H9 (cell line): ENCODE data around the gene FAM149A. TPM values are rescaled to one million over a fixed set of nuclear protein-coding genes. Genes with fewer than 3 reads are reported as not detected.

Experiments used
- DNase-seq: peaks from one replicate; pipeline ENCODE4 v3.0.0-alpha.2; 2017
- H2AFZ ChIP-seq: one replicate; pipeline ENCODE4 v1.6.1; 2013; ENCODE audit warnings: mild to moderate bottlenecking, low read length, control low read depth, moderate library complexity
- H2AK5ac ChIP-seq: 2 replicates; pipeline ENCODE4 v1.6.1; 2013; ENCODE audit warnings: low read length, control low read depth, mixed read lengths; ENCODE audit not compliant: insufficient read length
- H2BK120ac ChIP-seq: one replicate; pipeline ENCODE4 v1.6.1; 2013; ENCODE audit warnings: low read depth, mild to moderate bottlenecking, low read length, control low read depth, inconsistent platforms; ENCODE audit not compliant: poor library complexity, severe bottlenecking
- H2BK12ac ChIP-seq: 2 replicates; pipeline ENCODE4 v1.6.1; 2013; ENCODE audit warnings: low read length, control low read depth, mixed read lengths, low read depth; ENCODE audit not compliant: insufficient read length
- H2BK15ac ChIP-seq: 2 replicates; pipeline ENCODE4 v1.6.1; 2013; ENCODE audit warnings: low read depth, low read length, control low read depth
- H2BK20ac ChIP-seq: one replicate; pipeline ENCODE4 v1.6.1; 2013; ENCODE audit warnings: low read depth, mild to moderate bottlenecking, low read length, control low read depth, inconsistent platforms; ENCODE audit not compliant: poor library complexity, severe bottlenecking
- H2BK5ac ChIP-seq: 2 replicates; pipeline ENCODE4 v1.6.1; 2013; ENCODE audit warnings: low read length, control low read depth, mixed read lengths; ENCODE audit not compliant: insufficient read length
- H3K14ac ChIP-seq: 2 replicates; pipeline ENCODE4 v1.6.1; 2013; ENCODE audit warnings: low read length, control low read depth; ENCODE audit not compliant: insufficient read depth
- H3K18ac ChIP-seq: 2 replicates; pipeline ENCODE4 v1.6.1; 2013; ENCODE audit warnings: low read depth, mild to moderate bottlenecking, mixed read lengths, low read length, control low read depth; ENCODE audit not compliant: insufficient read length
- H3K23ac ChIP-seq: 2 replicates; pipeline ENCODE4 v1.6.1; 2013; ENCODE audit warnings: low read length, control low read depth, mixed read lengths, low read depth; ENCODE audit not compliant: insufficient read length
- H3K23me2 ChIP-seq: 2 replicates; pipeline ENCODE4 v1.6.1; 2013; ENCODE audit warnings: low read depth, mild to moderate bottlenecking, mixed read lengths, low read length, control low read depth; ENCODE audit not compliant: insufficient read length, poor library complexity, severe bottlenecking
- H3K27ac ChIP-seq: 2 replicates; pipeline ENCODE4 v1.5.1; 2013; ENCODE audit warnings: low read length, control low read depth, mixed read lengths, low read depth; ENCODE audit not compliant: insufficient read length
- H3K27me3 ChIP-seq: 2 replicates; pipeline ENCODE4 v1.6.1; 2013; ENCODE audit warnings: low read length, control low read depth, inconsistent platforms; ENCODE audit not compliant: insufficient read depth
- H3K4ac ChIP-seq: 2 replicates; pipeline ENCODE4 v1.6.1; 2013; ENCODE audit warnings: low read depth, mild to moderate bottlenecking, control low read depth, inconsistent platforms, low read length, moderate library complexity
- H3K4me1 ChIP-seq: 2 replicates; pipeline ENCODE4 v1.6.1; 2013; ENCODE audit warnings: low read length, control low read depth, inconsistent platforms; ENCODE audit not compliant: insufficient read depth
- H3K4me2 ChIP-seq: 2 replicates; pipeline ENCODE4 v1.6.1; 2013; ENCODE audit warnings: low read length, control low read depth, mixed read lengths; ENCODE audit not compliant: insufficient read length, insufficient read depth
- H3K56ac ChIP-seq: 2 replicates; pipeline ENCODE4 v1.6.1; 2013; ENCODE audit warnings: low read depth, mild to moderate bottlenecking, mixed read lengths, low read length, control low read depth; ENCODE audit not compliant: insufficient read length
- H3K79me1 ChIP-seq: 2 replicates; pipeline ENCODE4 v1.6.1; 2013; ENCODE audit warnings: low read depth, mild to moderate bottlenecking, moderate library complexity, low read length, control low read depth, inconsistent platforms; ENCODE audit not compliant: insufficient read depth, poor library complexity, severe bottlenecking
- H3K79me2 ChIP-seq: 2 replicates; pipeline ENCODE4 v1.6.1; 2013; ENCODE audit warnings: low read length, control low read depth, inconsistent platforms; ENCODE audit not compliant: insufficient read depth
- H3K9ac ChIP-seq: 2 replicates; pipeline ENCODE4 v1.6.1; 2013; ENCODE audit warnings: low read length, control low read depth, mixed read lengths; ENCODE audit not compliant: insufficient read length; ENCODE audit errors: extremely low read depth
- H3K9me3 ChIP-seq: one replicate; pipeline ENCODE4 v1.6.1; 2013; ENCODE audit warnings: low read depth, low read length, inconsistent platforms; ENCODE audit not compliant: control insufficient read depth
- H3T11ph ChIP-seq: one replicate; pipeline ENCODE4 v1.6.1; 2013; ENCODE audit warnings: mild to moderate bottlenecking, low read length, control low read depth, inconsistent platforms
- H4K20me1 ChIP-seq: one replicate; pipeline ENCODE4 v1.6.1; 2013; ENCODE audit not compliant: control insufficient read depth, insufficient read length, insufficient read depth
- H4K5ac ChIP-seq: 2 replicates; pipeline ENCODE4 v1.6.1; 2013; ENCODE audit warnings: low read depth, mild to moderate bottlenecking, mixed read lengths, low read length, control low read depth; ENCODE audit not compliant: insufficient read length
- H4K8ac ChIP-seq: replicated peaks from 2 replicates; pipeline ENCODE4 v1.6.1; 2013; ENCODE audit warnings: low read length, control low read depth, mixed read lengths, low read depth; ENCODE audit not compliant: insufficient read length
- H4K91ac ChIP-seq: 2 replicates; pipeline ENCODE4 v1.6.1; 2013; ENCODE audit warnings: low read depth, mild to moderate bottlenecking, moderate library complexity, mixed read lengths, low read length, control low read depth; ENCODE audit not compliant: insufficient read length
- H3K27ac Mint-ChIP-seq, 3 experiments: 2 replicates in 2 of 3; 3 replicates in 1 of 3; pipeline ENCODE4 v1.8.0; 2020 to 2021; ENCODE audit warnings: mixed read lengths in 3 of 3, mild to moderate bottlenecking in 1 of 3, moderate library complexity in 1 of 3
- H3K27me3 Mint-ChIP-seq: 2 replicates; pipeline ENCODE4 v1.8.0; 2021; ENCODE audit warnings: low read depth, mild to moderate bottlenecking, moderate library complexity, mixed read lengths
- H3K36me3 Mint-ChIP-seq, 3 experiments: 2 replicates in 2 of 3; 3 replicates in 1 of 3; pipeline ENCODE4 v1.8.0; 2020 to 2021; ENCODE audit warnings: low read depth in 3 of 3, mixed read lengths in 3 of 3; ENCODE audit not compliant: insufficient read depth in 1 of 3
- H3K4me1 Mint-ChIP-seq, 2 experiments: 2 replicates each; pipeline ENCODE4 v1.8.0; 2020; ENCODE audit warnings: mixed read lengths in 2 of 2
- H3K4me3 Mint-ChIP-seq, 2 experiments: 2 replicates in 1 of 2; 3 replicates in 1 of 2; pipeline ENCODE4 v1.8.0; 2020 to 2021; ENCODE audit warnings: mild to moderate bottlenecking in 2 of 2, mixed read lengths in 2 of 2, moderate library complexity in 1 of 2
- H3K9me3 Mint-ChIP-seq, 2 experiments: 2 replicates in 1 of 2; 3 replicates in 1 of 2; pipeline ENCODE4 v1.8.0; 2020; ENCODE audit warnings: mild to moderate bottlenecking in 2 of 2, mixed read lengths in 2 of 2, moderate library complexity in 1 of 2
- WGBS: extraction: QIAGEN DNeasy Blood & Tissue Kit; methylation state at CpG from one replicate; pipeline ENCODE4 v1.1.7; 2013; ENCODE audit warnings: missing lambda C conversion rate, low lambda C conversion rate, mixed read lengths; ENCODE audit not compliant: insufficient read length; ENCODE audit errors: extremely low coverage; 5-methylcytosine and 5-hydroxymethylcytosine counted together
- total RNA-seq: library from RNA; stranded (reverse); gene quantifications from 2 replicates; pipeline ENCODE4 v1.2.1, GENCODE V29; 2021
- TF ChIP-seq, protein P1 (sequence below): fragments of 200-600 bp; sonication (generic); conservative IDR thresholded peaks from 3 replicates; pipeline ENCODE4 v1.8.0; 2021; ENCODE audit warnings: antibody characterized with exemption, mild to moderate bottlenecking

Gene FAM149A
- total RNA-seq, 1 experiment from 2014 or later: 5.9 TPM

DNA sequence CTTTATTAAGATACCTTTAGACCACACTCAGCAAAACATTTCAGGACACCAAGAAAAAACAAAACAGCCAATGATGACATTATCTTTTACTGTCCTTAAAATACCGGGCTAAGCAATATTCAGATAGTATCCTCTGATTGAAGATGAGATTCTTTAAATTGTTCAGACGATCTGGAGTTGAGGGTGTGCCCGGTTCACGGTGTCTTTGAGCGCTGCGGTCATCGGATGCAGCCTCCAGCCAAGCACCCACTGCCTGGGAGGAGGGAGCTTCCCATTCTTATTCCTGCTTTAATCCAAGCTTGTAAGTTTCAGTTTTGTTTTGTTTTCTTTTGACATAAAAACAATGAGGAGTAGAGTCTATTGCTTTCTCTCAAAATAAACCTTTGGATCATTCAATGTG is 14.1 kb downstream of the FAM149A start:
- H2AK5ac ChIP-seq: no peak overlapping the region
- H2BK15ac ChIP-seq: no peak overlapping the region
- no peak overlapping the region for H3K27ac Mint-ChIP-seq
- H4K91ac ChIP-seq: no peak overlapping the region
- peaks cover 3% of the 10 kb centered on the region for H3K79me1 ChIP-seq
- H3K9me3 ChIP-seq: no peaks in the 10 kb centered on the region
- no CpG with 5 or more reads among the region's 7 CpGs for WGBS
- H4K5ac ChIP-seq: no peak overlapping the region
- no peak overlapping the region for H2BK120ac ChIP-seq
- H3K4me2 ChIP-seq: no peak overlapping the region
- no peak overlapping the region for H3K27ac ChIP-seq
- H4K20me1 ChIP-seq: no peaks in the 10 kb centered on the region
- H3K79me2 ChIP-seq: no peaks in the 10 kb centered on the region
- no peak overlapping the region for H3K9ac ChIP-seq
- H3K27me3 Mint-ChIP-seq: peaks cover 10% of the 10 kb centered on the region
- H3T11ph ChIP-seq: no peak overlapping the region
- H3K4me3 Mint-ChIP-seq: no peak overlapping the region
- H3K56ac ChIP-seq: no peak overlapping the region
- no peak overlapping the region for H2BK12ac ChIP-seq
- no peaks in the 10 kb centered on the region; a peak in 1 of 5 replicates for H3K9me3 Mint-ChIP-seq
- no peak overlapping the region for H2AFZ ChIP-seq
- H3K4me1 ChIP-seq: no peaks in the 10 kb centered on the region
- no peak overlapping the region for H3K23ac ChIP-seq
- H3K27me3 ChIP-seq: no peaks in the 10 kb centered on the region
- H3K14ac ChIP-seq: no peak overlapping the region
- no peaks in the 10 kb centered on the region for H3K23me2 ChIP-seq
- no peak overlapping the region for H3K18ac ChIP-seq
- H2BK20ac ChIP-seq: no peak overlapping the region
- no peak overlapping the region for H4K8ac ChIP-seq
- H3K36me3 Mint-ChIP-seq: peaks cover 0 to 3% (median 0%) of the 10 kb centered on the region in 3 experiments; a peak in 3 of 7 replicates
- no peak overlapping the region for H2BK5ac ChIP-seq
- no peak for DNase-seq
- no peak overlapping the region for H3K4ac ChIP-seq
- TF ChIP-seq, protein P1, sequence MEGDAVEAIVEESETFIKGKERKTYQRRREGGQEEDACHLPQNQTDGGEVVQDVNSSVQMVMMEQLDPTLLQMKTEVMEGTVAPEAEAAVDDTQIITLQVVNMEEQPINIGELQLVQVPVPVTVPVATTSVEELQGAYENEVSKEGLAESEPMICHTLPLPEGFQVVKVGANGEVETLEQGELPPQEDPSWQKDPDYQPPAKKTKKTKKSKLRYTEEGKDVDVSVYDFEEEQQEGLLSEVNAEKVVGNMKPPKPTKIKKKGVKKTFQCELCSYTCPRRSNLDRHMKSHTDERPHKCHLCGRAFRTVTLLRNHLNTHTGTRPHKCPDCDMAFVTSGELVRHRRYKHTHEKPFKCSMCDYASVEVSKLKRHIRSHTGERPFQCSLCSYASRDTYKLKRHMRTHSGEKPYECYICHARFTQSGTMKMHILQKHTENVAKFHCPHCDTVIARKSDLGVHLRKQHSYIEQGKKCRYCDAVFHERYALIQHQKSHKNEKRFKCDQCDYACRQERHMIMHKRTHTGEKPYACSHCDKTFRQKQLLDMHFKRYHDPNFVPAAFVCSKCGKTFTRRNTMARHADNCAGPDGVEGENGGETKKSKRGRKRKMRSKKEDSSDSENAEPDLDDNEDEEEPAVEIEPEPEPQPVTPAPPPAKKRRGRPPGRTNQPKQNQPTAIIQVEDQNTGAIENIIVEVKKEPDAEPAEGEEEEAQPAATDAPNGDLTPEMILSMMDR: no peak
- H3K4me1 Mint-ChIP-seq: peaks cover 17% of the 10 kb centered on the region in 2 experiments
